NCI-H748 (cell line): ENCODE results near the gene MRI1.
"Not testable (repeated sequence)": the region's sequence is repeated elsewhere in the genome, so short reads cannot be mapped to it uniquely, and the experiment has no call there.

Source experiments
- DNase-seq: peaks from one replicate; lab custom pipeline; 2025; ENCODE audit not compliant: unreplicated experiment; lab: John Stamatoyannopoulos, UW

MRI1 gene

GRCh38 chr19:13764101-13764807 lies at the start of gene MRI1:
Gene MRI1 (plus strand): TSS chr19:13764522. CDS start chr19:13764589, 67 bp downstream.
- peak; percentile 65 for DNase-seq

GRCh38 chr19:13717194-13717643 lies 47.1 kb upstream of the MRI1 start:
- peak; percentile 75 for DNase-seq

- DNase-seq: peak; percentile 91
These were observed 45.6 kb upstream of the MRI1 start for GRCh38 chr19:13718733-13719132.

- no peak for DNase-seq
These were observed 42.2 kb upstream of the MRI1 start for GRCh38 chr19:13722146-13722545.

- DNase-seq: no peak
These were observed 41.1 kb upstream of the MRI1 start for GRCh38 chr19:13723206-13723605.

DNA sequence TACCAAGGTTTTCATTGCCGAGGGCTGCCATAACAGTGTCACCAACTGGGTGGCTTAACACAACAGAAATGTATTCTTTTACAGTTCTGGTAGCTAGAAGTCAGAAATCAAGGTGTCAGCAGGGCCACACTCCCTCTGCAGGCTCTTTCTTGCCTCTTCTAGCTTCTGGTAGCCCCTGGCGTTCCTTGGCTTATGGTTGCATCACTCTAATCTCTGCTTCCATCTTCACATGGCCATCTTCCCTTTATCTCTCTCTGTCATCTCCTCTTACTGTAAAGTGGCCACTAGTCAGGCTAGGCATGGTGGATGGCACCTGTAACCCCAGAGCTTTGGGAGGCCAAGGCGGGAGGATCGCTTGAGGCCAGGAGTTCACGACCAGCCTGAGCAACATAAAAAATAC lies 38.0 kb upstream of the MRI1 start:
- no peak for DNase-seq

GRCh38 chr19:13727798-13728197 lies 36.5 kb upstream of the MRI1 start:
- no peak for DNase-seq

DNA sequence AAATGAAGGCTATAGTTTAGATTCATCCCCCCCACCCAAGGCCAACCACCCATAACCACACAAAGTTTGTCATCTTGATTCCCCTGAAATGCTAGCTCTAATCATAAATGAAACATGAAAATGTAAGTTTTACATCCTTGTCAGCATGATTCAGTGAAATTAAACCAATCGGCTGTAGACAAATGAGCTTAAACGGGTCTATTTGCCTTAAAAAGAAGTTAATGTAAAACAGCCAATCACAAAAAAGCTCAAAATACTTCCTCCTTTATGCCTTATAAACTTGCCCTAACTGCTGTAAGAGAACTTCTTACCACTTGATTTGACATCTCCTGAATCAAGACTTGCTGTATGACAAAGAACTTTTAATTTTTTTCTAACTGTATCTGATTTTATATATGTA lies 34.5 kb upstream of the MRI1 start:
- no peak for DNase-seq

- peak; percentile 95 for DNase-seq
These were observed 33.0 kb upstream of the MRI1 start for GRCh38 chr19:13731147-13731964.

DNA sequence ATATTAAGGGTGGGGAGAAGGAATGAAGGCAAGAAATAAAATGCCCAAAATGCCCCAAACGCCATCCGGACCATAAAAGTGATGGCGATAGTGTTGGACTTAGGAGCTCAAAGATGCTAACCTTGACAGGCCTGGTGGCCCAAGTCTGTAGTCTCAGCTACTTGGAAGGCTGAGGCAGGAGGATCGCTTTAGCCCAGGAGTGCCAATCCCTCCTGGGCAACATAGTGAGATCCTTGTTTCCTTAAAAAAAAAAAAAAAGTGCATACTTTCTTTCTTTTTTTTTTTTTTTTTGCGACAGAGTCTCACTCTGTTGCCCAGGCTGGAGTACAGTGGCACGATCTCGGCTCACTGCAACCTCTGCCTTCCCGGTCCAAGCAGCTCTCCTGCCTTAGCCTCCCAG lies 32.0 kb upstream of the MRI1 start:
- DNase-seq: no peak

GRCh38 chr19:13734751-13735150 lies 29.6 kb upstream of the MRI1 start:
- DNase-seq: no peak

DNA sequence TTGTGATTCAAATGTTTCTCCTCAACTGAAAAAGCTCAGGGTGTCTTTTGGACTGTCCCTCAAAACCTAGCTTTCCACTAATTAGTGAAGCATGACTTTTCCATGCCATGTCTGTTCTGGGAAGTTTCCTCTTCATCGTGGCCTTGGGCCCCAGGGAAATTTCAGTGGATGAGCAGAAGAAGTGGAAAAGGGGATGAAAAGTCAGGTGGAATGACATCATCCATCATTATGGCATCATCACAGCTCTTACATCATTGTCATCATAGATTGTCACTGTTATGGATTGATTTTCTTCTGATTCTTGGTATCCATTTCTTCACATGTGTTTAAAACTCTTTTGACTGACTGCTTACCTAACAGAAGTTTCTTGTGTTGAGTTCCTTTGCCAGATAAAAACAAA lies 26.2 kb upstream of the MRI1 start:
- DNase-seq: no peak

DNA sequence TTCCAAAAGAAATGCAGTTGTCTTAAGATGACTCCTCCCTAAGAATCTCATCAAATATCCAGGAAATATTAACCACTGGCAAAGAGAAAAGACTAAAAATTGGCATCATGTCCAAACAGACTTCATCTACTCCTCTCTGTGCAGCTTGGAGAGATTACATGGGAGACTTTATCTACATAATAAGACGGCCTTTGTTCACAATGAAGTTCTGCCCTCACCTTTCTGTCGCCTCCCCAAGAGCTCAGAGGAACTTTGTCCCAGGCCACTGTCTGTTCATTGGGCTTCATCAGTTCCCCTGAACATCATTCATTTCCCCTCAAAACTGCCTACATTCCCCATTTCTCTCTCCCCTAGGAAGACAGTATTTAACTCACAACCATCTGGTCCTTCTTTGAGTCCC lies 22.4 kb upstream of the MRI1 start:
- no peak for DNase-seq

GRCh38 chr19:13742756-13743155 lies 21.6 kb upstream of the MRI1 start:
- DNase-seq: no peak

- no peak for DNase-seq
These were observed 20.1 kb upstream of the MRI1 start for GRCh38 chr19:13744174-13744573.

- DNase-seq: no peak
These were observed 17.2 kb upstream of the MRI1 start for GRCh38 chr19:13747098-13747453.

- DNase-seq: peak; percentile 51
These were observed 16.0 kb upstream of the MRI1 start for GRCh38 chr19:13748169-13748828.

GRCh38 chr19:13751436-13751835 lies 12.9 kb upstream of the MRI1 start:
- no peak for DNase-seq

- not testable (repeated sequence) for DNase-seq
These were observed 10.7 kb upstream of the MRI1 start for GRCh38 chr19:13753622-13754021.

DNA sequence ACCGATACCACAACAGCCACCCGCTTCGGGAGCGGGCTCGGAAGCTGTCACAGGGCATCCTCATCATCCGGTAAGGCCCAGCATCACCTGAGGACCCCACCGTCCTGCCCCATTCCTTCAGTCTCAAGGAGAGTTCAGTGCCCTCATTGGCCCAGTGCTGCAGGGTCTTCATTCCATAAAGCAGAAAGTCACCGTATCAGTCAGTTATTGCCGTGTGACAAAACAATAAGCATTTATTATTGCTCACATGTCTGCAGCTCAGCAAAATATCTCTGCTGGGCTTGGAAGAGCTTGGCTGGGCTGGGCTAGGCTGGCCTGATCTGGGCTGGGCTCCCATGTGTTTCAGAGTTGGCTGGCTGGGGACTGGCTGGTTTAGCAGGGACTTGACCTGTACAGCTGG lies 8.1 kb upstream of the MRI1 start:
- DNase-seq: no peak

- no peak for DNase-seq
These were observed 6.2 kb upstream of the MRI1 start for GRCh38 chr19:13757805-13758772.
